NT2/D1 (cell line): ENCODE data around the gene GDI2.

Experiments used
- DNase-seq: peaks from one replicate; pipeline ENCODE4 v3.0.0-alpha.2; 2011; ENCODE audit warnings: low read depth, low spot score
- H3K27me3 ChIP-seq: 2 replicates; pipeline ENCODE4 v1.6.0; 2011; ENCODE audit warnings: mild to moderate bottlenecking; ENCODE audit not compliant: insufficient read length, insufficient read depth
- H3K36me3 ChIP-seq: 2 replicates; pipeline ENCODE4 v1.6.1; 2011; ENCODE audit warnings: mild to moderate bottlenecking, low read length, mixed read lengths; ENCODE audit not compliant: insufficient read depth, insufficient read length
- H3K4me1 ChIP-seq: 2 replicates; pipeline ENCODE4 v1.5.1; 2011; ENCODE audit not compliant: insufficient read depth, insufficient read length
- H3K4me3 ChIP-seq: 2 replicates; pipeline ENCODE4 v1.5.1; 2011; ENCODE audit warnings: low read depth; ENCODE audit not compliant: insufficient read length
- H3K9ac ChIP-seq: 2 replicates; pipeline ENCODE4 v1.6.0; 2011; ENCODE audit warnings: low read depth; ENCODE audit not compliant: insufficient read length
- H3K9me3 ChIP-seq: 2 replicates; pipeline ENCODE4 v1.5.1; 2011; ENCODE audit warnings: mild to moderate bottlenecking, low read length; ENCODE audit not compliant: insufficient read depth
- SUZ12 ChIP-seq: IDR thresholded peaks from 2 replicates; pipeline ENCODE4 v1.6.1; 2011; ENCODE audit not compliant: insufficient read length, insufficient read depth; ENCODE audit errors: extremely low read depth
- YY1 ChIP-seq: IDR thresholded peaks from 2 replicates; pipeline ENCODE4 v1.6.1; 2011; ENCODE audit not compliant: insufficient read length, insufficient read depth
- ZNF274 ChIP-seq: IDR thresholded peaks from 2 replicates; pipeline ENCODE4 v1.6.1; 2011; ENCODE audit warnings: mild to moderate bottlenecking, low read depth, low read length

GDI2 gene

DNA sequence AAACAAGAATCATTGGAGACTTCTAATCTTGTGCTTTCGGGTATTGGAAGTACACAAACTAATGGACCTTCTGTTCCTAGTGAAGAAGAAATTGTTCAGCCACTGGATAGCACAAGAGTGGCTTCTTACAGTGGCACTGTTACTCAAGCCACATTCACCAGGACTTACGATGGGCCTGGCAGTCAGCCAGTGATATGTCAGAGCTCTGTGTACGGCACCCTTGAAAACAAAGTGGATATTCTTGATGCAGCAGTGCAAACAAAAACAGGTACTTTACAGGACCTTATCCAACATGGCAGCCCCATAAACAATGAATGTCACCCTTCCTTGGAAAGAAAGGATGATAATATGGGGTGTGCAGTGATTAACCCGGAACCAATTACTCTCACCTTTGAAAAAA, 67.0 kb downstream of the GDI2 start:
- TF ChIP-seq ZNF274 (no peak), SUZ12 (no peak), YY1 (no peak)
- Histone ChIP-seq H3K36me3 (peaks cover 74% of the 10 kb centered on the region), H3K9me3 (no peaks in the 10 kb centered on the region), H3K4me1 (no peaks in the 10 kb centered on the region), H3K9ac (no peak overlapping the region), H3K27me3 (no peaks in the 10 kb centered on the region), H3K4me3 (no peak overlapping the region)
- DNase-seq, result no peak

- Histone ChIP-seq H3K36me3 (peaks cover 71% of the 10 kb centered on the region), H3K9ac (no peak overlapping the region), H3K27me3 (no peaks in the 10 kb centered on the region), H3K4me1 (no peaks in the 10 kb centered on the region), H3K9me3 (no peaks in the 10 kb centered on the region), H3K4me3 (no peak overlapping the region)
- no peak for DNase-seq
- no peak for TF ChIP-seq SUZ12
- no peak for TF ChIP-seq ZNF274
- TF ChIP-seq YY1, result no peak
These were observed 68.4 kb downstream of the GDI2 start for GRCh38 chr10:5744849-5745248.

DNA sequence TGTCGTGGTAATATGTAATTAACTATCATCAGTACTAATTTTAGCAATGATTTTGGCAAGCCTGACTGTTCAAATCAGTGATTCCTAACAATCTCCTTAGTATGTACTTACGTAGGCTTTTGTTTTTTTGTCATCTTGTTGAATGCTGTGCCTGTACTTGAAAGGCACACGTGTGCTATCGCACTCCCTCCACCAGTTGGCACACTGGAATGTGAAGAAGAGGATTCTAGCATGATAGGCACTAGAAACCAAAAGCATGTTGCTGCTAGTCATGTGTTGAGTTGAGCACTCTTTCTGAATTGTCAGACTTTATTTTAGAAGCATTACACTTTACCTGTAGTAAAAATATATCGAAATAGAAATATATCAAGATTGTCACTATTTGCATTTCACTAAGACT, 69.5 kb downstream of the GDI2 start:
- Histone ChIP-seq H3K4me1 (no peaks in the 10 kb centered on the region), H3K9ac (no peak overlapping the region), H3K36me3 (peaks cover 67% of the 10 kb centered on the region), H3K27me3 (no peaks in the 10 kb centered on the region), H3K9me3 (no peaks in the 10 kb centered on the region), H3K4me3 (no peak overlapping the region)
- no peak for DNase-seq
- TF ChIP-seq YY1 (no peak), SUZ12 (no peak), ZNF274 (no peak)

DNA sequence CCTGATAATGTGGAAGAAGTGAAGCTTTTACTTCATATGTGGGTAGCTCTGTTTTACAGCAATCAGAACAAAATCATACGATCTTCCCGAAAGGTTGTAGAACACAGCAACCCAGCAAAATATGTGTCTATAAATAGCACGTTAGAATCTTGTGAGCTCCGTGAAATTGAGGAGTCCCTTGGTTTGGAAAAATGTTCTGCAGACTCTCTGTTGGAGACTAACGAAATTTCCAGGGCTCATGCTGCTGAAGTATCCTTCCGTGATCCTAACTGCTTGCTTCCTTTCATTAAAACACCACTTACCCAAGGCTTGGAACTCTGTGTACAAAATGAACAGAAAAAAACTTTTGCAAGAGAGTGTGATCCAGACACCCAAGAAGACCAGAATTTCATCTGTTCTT, 71.1 kb downstream of the GDI2 start:
- Histone ChIP-seq H3K27me3 (no peaks in the 10 kb centered on the region), H3K36me3 (peaks cover 57% of the 10 kb centered on the region), H3K9me3 (no peaks in the 10 kb centered on the region), H3K4me3 (no peak overlapping the region), H3K9ac (no peak overlapping the region), H3K4me1 (no peaks in the 10 kb centered on the region)
- no peak for DNase-seq
- TF ChIP-seq YY1 (no peak), ZNF274 (no peak)

DNA sequence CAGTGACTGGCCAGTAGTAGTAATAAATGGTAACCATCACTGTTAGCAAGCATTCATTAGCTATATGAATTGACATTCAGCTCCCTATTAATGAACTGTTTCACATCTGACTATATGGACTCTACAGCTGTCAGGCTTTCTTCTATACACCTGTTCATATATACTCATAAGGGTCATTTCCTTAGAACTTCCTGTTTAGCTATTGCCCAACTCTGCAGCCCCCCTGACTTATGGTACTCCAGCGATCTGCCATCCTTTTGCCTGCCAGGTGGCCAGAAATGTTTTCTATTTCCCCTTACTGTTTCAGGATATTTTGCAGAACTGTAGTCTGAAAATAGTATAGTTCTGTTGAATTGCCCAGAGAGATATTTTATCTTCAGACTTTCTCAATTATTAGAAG, 72.0 kb downstream of the GDI2 start:
- Histone ChIP-seq H3K9me3 (no peaks in the 10 kb centered on the region), H3K36me3 (peaks cover 48% of the 10 kb centered on the region), H3K27me3 (no peaks in the 10 kb centered on the region), H3K9ac (no peak overlapping the region), H3K4me3 (no peak overlapping the region), H3K4me1 (no peaks in the 10 kb centered on the region)
- no peak for DNase-seq
- no peak for TF ChIP-seq ZNF274
- no peak for TF ChIP-seq YY1
- TF ChIP-seq SUZ12, result no peak

GRCh38 chr10:5738427-5738826, 74.8 kb downstream of the GDI2 start:
- TF ChIP-seq ZNF274 (no peak), SUZ12 (no peak), YY1 (no peak)
- no peaks in the 10 kb centered on the region for H3K27me3 ChIP-seq
- H3K9me3 ChIP-seq, result no peaks in the 10 kb centered on the region
- H3K36me3 ChIP-seq, result peaks cover 45% of the 10 kb centered on the region
- no peaks in the 10 kb centered on the region for H3K4me1 ChIP-seq
- no peak overlapping the region for H3K9ac ChIP-seq
- DNase-seq, result no peak
- no peak overlapping the region for H3K4me3 ChIP-seq

GRCh38 chr10:5737352-5737751, 75.9 kb downstream of the GDI2 start:
- H3K4me1 ChIP-seq, result no peaks in the 10 kb centered on the region
- no peak overlapping the region for H3K9ac ChIP-seq
- no peak overlapping the region for H3K4me3 ChIP-seq
- DNase-seq, result no peak
- H3K36me3 ChIP-seq, result peaks cover 45% of the 10 kb centered on the region
- no peaks in the 10 kb centered on the region for H3K27me3 ChIP-seq
- H3K9me3 ChIP-seq, result no peaks in the 10 kb centered on the region
- no peak for TF ChIP-seq SUZ12
- TF ChIP-seq ZNF274, result no peak
- TF ChIP-seq YY1, result no peak

- H3K27me3 ChIP-seq, result no peaks in the 10 kb centered on the region
- no peak overlapping the region for H3K4me3 ChIP-seq
- H3K9me3 ChIP-seq, result no peaks in the 10 kb centered on the region
- H3K4me1 ChIP-seq, result no peaks in the 10 kb centered on the region
- H3K9ac ChIP-seq, result no peak overlapping the region
- DNase-seq, result no peak
- TF ChIP-seq YY1, result no peak
- peaks cover 47% of the 10 kb centered on the region for H3K36me3 ChIP-seq
These were observed 76.6 kb downstream of the GDI2 start for GRCh38 chr10:5736591-5736990.
